Caki2 (cell line): Measurements from ENCODE around the gene GK. TPM values are rescaled to one million over a fixed set of nuclear protein-coding genes. Genes with fewer than 3 reads are reported as not detected.

ENCODE experiments used
- DNase-seq: peaks from one replicate; pipeline ENCODE4 v3.0.0-alpha.2; 2015; ENCODE audit warnings: low read depth
- in situ Hi-C: cut with HindIII; loops from 2 replicates; pipeline ENCODE4 v1.10.0; 2016; ENCODE audit warnings: low sequenced_read_pairs, low pct_unique_long_range_greater_than_20kb, mixed read lengths
- total RNA-seq: library from RNA; depleted of rRNA; stranded (reverse); fragments of >200 nt; shearing (Covaris generic); gene quantifications from 2 replicates; pipeline ENCODE4 v1.2.3, GENCODE V29; 2014; ENCODE audit warnings: low replicate concordance; rRNA removed

GK gene
- total RNA-seq, 1 experiment from 2014 or later, result 4.5 TPM

GRCh38 chrX:30779453-30780030, 126.3 kb downstream of the GK start:
- in situ Hi-C loops, result no loop called here
- no peak for DNase-seq

Other genes starting within 250 kb of the GK start
- not detected in 2 replicates for gene TASL, start 75.7 kb upstream of the GK start, total RNA-seq
- gene TAB3, start 235.8 kb downstream of the GK start, total RNA-seq, result 1.0 and 5.9 TPM in 2 replicates